SK-MEL-5 (cell line): Measurements from ENCODE around the gene PLEKHA6. TPM values are rescaled to one million over a fixed set of nuclear protein-coding genes. Genes with fewer than 3 reads are reported as not detected.
A peak's percentile ranks its signal among the peaks of the same experiment; 100 is the strongest.

Source experiments
- DNase-seq: peaks from one replicate; pipeline ENCODE4 v3.0.0-alpha.2; 2016; ENCODE audit warnings: low read depth, low spot score
- in situ Hi-C: cut with HindIII; loops from 2 replicates; pipeline ENCODE4 v1.10.0; 2016; ENCODE audit warnings: low sequenced_read_pairs, high pct_unique_total_duplicates, low pct_unique_long_range_greater_than_20kb
- total RNA-seq: library from RNA; depleted of rRNA; stranded (reverse); fragments of >200 nt; shearing (Covaris generic); gene quantifications from 2 replicates; pipeline ENCODE4 v1.2.3, GENCODE V29; 2014

Gene PLEKHA6
- total RNA-seq, 1 experiment from 2014 or later: not detected

DNA sequence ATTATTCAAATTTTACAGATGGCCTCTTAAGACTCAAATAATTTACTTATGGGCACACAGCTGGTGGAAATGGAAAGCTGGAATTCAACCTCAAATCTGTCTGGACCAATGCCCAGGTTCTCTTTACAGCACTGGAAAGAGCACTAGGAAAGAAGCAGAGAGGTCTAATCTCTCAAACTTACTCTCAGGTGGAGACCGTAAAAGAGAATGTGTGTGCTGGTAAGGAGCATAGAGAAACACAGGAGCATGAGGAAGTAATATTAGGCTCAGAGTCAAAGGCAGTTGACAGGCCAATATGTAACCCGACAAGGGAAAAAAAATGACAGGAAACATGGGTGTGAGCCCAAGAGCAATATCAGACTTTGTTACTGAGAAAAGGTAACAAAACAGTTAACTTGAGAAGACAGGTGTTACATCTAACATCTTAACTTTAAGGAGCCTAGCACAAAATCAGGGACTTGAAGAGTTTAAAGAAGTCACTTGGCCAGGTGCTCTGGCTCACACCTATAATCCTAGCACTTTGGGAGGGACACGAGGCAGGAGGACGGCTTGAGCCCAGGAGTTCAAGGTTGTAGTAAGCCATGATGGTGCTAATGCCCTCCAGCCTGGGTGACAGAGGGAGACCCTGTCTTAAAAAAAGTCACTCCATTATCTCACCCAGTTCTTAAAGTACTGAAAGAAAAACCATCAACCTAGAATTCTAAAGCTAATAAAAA is 31.2 kb upstream of the PLEKHA6 start:
- in situ Hi-C loops: no loop called here
- no peak for DNase-seq

DNA sequence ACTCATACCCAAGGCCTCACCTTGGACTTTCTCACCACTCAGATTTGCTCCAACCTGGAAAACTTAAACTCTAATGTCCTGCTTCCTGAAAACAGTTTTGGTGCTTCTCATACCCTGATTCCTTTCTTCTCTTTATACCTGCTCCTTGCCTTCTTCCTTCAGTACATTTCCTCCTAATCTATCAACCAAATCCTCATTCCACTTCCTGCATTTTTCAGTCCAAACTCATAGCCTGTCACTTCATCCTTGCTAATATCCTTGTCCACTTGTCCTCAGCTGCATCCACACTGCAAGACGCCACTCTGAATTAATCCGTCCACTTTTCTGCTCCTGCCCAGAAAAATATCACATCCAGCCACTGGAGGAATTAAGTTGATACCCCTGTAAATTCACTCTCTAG is 26.0 kb upstream of the PLEKHA6 start:
- in situ Hi-C loops: no loop called here
- DNase-seq: no peak

DNA sequence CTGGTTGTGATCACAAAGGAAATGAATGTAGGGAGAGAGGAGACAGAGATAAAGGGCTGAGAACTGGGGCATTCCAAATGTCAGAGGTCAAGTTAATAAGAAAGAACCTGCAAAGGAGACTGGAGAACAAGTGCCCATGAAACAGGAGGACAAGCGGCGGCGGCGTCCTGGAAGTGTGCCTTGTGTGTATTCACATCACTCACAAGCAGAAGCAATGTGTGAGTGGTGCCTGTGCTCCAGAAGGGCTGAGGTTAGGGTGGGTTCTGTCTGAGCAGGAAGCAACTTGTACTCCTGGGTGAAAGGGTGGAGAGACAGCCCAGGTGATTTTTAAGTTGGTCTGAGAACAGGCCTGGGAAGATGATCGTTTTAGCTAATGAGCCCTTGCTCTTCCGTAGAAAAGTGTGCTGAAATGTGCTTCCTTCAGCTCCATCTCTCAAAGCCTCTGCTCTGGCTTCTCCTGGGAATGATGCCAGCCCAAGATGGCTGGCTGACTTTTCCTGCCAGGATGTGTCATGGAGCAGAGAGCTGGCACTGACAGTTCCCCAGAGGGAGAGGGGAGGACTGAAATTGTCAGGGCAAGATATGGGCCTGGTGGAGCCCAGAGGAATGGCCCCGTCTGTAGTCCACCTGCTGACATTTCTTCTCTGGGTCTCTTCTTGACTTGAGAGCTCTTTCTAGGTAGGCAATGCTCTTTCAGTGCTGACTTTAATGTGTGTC is 25.1 kb upstream of the PLEKHA6 start:
- DNase-seq: no peak
- in situ Hi-C loops: no loop called here

DNA sequence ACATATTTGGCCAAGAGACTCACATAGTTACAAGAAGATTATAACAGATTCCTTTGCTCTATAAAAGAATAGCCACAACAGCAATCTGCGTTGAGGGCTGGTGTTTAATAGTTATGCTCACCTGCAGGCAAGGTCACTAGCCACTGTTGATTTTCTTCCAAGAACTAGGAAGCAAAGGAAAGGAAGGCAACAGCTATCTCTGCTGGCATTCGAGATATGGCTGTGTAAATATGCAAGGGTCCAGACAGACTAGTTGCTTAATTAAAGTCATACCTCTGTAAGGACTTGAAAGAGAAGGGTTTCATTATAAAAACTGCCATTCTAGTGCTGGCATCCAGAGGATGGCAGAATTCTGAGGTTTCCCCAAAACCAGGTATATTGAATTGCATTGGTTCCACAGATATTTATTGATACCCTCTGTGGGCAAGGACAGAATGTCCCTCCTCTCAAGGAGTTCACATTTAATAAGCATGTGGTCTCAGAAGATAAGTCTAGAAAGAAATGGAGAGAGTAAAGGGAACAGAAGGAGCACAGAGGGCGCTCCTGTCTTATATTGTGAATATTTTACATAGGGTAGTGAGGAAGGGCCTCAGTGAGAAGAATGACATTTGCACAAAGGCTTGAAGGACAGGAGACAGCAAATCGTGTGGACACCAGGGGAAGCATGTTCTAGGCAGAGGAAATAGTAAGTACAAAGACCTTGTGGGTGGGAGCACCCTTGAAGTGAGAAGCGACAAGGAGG is 23.6 kb upstream of the PLEKHA6 start:
- in situ Hi-C loops: no loop called here
- DNase-seq: peak; percentile 44

DNA sequence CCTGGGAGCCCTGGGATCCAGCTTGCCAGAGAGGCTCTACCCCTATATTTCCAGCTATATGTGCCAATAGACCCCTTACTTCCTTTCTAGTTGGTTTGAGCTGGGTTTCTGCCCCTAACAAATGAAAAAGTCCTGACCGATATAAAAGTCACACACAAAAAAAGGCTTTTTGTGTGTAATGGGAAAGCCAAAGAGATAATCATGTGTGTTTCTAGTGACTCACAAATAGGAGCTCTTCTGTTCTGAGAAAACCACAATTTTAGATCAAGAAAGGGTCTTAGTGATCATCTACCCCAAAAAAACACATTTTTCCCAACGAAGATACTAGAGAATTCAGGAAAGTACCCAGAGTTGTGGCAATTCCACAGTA is 23.0 kb upstream of the PLEKHA6 start:
- DNase-seq: peak; percentile 62
- in situ Hi-C loops: no loop called here

DNA sequence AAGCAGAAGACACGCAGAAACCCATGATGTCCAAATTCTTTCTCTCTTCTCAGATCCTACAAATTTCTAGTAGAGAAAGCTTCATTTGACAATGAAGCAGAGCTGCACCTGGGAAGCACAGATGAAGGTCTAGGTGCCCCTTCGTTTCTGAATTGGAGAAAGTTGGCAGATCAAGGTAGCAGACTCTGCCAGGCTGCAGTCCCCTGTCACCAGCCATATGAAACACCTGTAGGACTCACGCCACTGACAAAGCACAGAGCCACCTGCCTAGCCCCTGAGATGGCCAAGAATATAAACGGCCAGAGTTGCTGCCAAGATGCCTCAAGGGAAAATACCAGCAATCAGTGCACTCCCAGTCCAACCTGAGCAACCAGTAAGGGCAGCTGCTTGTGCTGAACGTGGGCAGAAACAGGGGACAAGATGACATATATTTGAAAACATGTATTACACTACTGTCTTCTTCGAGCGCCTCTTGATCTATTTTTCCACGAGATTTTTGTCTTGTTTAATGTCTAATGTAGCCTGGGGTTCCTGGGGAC is 20.6 kb upstream of the PLEKHA6 start:
- DNase-seq: no peak
- in situ Hi-C loops: no loop called here

DNA sequence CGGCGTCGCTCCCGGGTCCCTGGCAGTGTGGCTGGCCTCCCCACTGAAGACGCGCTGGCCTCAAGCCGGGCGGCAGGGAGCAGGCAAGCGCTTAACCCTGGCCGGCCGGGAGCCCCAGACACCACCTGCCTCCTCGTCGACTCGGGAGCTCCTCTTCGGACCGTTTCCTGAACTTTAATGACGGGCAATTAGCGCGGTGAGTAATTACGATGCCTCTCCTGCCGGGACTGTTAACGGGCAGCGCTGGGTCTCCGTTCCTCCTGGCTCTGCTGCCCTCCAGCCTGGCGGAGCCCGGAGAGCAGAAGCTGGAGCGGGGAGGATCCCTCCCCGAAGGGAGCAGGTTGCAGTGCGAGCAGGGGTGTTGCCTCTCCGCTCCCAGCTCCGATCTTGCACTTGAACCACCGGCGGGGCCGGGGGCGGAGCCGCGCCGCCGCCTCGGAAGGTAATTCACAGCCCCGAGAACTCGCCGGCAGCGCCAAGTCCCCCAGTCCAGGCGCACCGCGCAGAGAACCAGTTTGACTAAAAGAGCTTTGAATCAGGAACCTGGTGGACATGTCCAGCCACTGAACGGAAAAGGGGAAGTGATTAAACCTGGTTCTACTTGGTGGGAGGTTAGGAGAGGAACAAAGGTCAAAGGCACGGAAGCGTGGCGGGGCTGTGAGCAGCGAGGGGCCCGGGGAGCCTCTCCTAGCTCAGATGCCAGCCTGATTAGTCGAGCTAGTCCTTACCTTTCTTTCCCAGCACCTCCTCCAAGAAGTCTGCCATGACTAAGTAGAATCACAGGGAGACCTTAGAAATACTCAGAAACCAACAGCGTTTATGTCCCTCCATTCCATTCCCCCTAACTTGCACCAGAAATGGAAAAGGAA is 18.3 kb upstream of the PLEKHA6 start:
- DNase-seq: no peak
- in situ Hi-C loops: no loop called here

DNA sequence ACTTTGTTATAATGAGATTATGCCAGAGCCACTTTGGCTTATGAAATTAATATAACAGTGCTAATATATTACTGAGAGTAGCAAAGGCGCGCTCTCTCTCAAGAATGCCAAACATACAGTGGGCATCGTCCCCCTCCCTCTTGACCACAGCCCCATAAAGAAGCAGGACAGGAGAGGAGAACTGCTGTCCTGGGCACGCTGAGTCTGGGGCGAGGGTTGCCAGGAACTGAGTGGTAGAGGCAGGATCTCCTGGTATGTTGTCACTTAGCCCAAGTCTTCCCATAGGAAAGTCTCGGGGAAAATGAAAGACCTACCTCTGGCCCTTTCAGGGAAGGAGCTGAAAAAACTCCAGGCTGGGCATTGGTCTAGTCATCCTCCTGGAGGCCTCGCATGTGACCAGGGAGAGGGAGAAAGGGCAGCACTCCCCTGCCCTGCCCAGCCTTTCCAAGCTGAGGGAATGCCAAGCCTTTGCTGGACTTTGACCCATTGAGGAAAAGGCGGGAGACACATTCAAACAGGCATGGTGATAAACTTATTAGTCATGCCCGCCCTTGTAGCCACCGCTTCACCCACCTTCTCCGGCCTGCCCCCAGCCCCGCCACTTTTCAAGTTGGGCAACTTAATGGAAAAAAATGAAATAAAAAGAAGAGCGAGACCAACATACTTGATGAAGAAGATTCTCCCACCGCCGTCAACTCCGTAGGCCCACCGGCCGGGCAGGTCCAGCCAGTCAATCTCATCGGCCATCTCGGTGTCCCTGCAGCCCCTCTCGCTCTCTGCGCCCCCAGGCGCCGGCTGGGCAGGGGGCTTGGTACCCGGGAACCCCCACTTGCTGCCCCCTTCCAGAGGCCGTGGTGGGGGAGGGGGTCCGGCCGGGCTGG is 17.4 kb upstream of the PLEKHA6 start:
- in situ Hi-C loops: no loop called here
- DNase-seq: no peak

DNA sequence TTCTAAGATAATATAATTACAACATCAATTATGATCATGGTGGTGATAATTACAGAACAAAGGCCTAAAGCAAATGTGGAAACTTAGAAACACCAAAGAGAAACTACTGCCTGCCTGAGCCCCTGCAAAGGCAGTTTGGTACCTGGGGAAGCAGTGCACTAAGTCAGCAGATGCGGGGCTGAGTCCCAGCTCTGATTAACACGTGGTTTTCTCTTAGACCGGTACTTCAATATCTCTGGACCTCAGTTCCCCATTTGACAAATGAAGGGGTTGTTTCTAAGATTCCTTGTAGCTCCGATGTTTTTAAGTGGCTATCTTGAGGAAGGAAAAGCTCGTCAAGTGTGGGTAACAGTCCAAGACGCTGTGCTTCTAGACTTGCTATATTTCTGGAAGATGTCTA is 16.7 kb upstream of the PLEKHA6 start:
- in situ Hi-C loops: no loop called here
- DNase-seq: no peak

DNA sequence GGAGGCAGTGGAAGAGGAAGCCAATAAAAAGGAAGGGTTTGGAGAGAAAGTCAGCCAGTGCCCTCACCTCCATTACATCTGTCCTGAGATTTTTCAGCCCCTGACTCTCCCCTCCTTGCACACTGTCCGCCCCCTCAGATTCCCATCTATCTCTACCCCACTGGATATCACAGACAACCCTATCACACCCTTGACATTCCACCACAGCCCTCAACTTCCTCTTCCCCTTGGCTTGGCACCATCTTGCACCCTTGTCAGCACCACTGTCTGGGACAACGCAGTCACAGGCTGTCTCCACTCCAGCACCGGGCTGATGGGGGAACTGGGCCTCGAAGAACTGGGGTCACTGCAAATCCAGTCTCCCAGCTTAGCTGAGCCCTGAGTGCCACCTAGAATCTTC is 14.2 kb upstream of the PLEKHA6 start:
- in situ Hi-C loops: no loop called here

DNA sequence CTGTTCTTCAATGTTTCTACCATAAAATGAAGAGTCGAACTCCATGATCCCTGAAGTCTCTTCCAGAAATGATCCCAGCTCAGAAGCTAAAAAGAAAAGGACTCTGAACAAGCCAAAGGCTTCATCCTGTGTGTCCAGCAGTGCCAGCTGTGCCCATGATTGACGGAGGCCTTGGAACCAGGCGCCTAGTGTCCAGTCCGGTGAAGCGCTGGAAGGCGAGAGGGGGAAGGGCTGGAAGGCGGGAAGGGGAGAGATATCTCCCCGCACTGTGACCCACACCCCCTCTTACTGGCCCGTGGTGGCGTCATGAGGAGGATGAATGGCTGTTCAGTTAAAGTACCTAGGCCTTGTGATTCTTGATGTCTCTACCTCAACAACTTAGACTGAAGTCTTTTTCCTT is 10.4 kb upstream of the PLEKHA6 start:
- DNase-seq: no peak
- in situ Hi-C loops: no loop called here

More for the DNA sequence above, 14.2 kb upstream of the PLEKHA6 start:
- DNase-seq: no peak

DNA sequence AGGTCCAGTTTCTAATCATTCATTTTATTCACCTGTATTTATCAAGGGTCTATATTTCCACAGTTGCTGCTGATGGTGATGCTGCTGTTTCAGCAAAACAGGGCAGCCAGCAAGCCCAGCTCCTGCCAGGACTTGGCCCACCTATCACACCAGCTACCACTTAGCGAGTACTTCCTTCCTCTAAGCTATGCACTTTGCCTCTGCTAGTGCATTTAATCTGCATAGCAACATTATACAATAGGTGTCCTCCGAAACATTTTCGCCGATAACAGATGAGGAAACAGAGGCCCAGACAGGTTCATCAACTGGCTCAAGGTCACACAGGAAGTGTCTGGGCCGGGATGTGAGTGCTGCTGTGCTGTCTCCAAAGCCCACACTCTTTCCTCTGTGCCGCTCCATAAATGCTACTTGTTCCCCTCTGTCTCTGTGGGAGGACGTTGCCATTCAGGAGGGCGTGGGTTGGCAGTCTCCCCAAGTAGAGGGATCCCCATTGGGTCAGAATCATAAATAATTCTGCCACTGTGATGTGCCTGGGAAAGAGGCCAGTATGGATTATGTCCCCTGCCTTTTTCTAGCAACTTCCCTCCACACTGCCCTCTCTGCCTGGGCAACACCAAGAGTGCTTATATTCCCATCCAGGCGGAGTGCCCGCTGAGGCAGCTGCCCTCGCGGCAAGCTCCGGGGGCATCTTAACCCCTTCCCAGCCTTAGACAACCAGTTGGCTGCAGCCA is 9.4 kb upstream of the PLEKHA6 start:
- DNase-seq: no peak
- in situ Hi-C loops: loop anchor here (10.0 kb wide), 1 partner anchor 154 kb away; the partner anchor contains the start of gene GOLT1A

DNA sequence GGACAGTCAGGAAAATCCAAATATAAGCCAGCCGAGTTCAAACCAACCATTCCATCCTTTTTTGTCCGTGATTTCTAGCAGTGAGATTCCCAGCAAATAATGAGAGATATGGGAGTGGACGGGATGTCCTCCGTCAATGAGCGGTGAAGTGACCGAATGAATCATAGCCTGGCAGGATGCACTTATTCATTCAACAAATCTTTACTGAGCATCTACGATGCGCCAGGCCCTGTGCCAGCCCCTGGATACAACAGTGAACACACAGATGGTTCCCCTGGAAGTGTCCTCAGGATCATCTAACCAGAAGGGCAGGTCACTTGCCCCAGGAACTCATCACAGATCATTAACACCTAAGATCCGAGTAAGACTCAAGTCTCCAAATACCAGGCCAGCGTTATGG is 8.2 kb upstream of the PLEKHA6 start:
- no peak for DNase-seq
- in situ Hi-C loops: loop anchor here (10.0 kb wide), 1 partner anchor 153 kb away; the partner anchor contains the start of gene GOLT1A

DNA sequence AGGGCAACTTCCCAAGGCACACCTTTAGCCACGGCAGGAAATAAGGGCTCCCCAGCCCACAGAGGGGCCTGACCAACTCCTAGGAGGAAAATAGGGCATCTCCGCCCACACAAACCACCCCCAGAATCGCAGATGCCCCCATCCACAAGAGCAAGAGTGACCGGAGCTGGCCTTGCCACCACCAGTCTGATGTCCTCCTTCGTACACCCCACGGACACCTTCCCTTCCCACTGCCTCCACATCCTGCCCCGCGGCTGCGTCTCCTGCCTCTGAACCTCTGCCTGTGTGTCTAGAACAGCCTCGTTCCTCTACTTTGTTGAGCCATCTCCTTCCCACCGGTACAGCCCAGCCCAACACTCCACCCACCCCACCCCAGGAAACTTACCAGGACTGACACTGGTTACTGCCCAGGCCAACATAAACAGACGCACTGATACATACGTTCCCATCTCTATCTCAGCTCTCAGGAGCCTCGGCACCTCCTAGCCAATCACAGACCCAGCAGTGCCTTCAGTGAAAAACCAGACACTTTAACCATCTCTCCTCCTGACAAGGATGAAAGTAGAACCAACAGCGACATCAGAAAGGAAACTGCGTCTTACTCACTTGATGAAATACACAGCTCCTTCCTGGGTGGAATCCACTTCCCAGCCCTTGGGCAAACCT is 7.6 kb upstream of the PLEKHA6 start:
- in situ Hi-C loops: loop anchor here (10.0 kb wide), 1 partner anchor 153 kb away; the partner anchor contains the start of gene GOLT1A

DNA sequence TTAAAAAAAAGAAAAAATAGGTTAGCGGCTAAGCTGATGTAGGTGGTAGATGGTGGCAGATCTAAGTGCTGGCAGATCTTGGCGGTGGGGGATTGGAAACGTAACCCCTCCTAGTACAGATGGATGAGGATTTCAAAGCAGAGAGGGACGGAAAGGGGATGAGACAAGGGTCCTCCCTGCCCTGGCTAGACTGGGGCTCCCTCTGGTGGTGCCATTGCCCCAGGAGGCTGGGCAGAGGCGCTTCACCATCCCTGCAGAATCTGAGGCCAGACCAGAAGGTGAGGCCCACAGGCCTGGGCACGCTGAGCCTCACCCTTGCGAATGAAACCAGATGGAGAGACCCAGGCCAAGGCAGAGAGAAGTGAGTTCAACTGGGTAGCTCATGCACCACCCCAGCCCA is 7.0 kb upstream of the PLEKHA6 start:
- DNase-seq: peak; percentile 49
- in situ Hi-C loops: loop anchor here (10.0 kb wide), 1 partner anchor 152 kb away; the partner anchor contains the start of gene GOLT1A

More for the DNA sequence above, 7.6 kb upstream of the PLEKHA6 start:
- no peak for DNase-seq
